Prostate gland (tissue), 2 donors: ENCODE measurements around the gene SMARCA5.

Experiments used
- CTCF ChIP-seq, 4 experiments: fragments of 200-600 bp in 2 of 4; fragments of 450-650 bp in 2 of 4; sonication (generic) in 2 of 4; IDR thresholded peaks; 1 replicate in 3 of 4; 2 replicates in 1 of 4; pipeline ENCODE4 v1.5.1; 2016 to 2019; ENCODE audit warnings: antibody characterized with exemption in 4 of 4, mild to moderate bottlenecking in 2 of 4, moderate library complexity in 2 of 4
- POLR2A ChIP-seq: fragments of 450-650 bp; IDR thresholded peaks from one replicate; pipeline ENCODE4 v1.6.1; 2016; ENCODE audit warnings: antibody characterized with exemption, mild to moderate bottlenecking
- POLR2AphosphoS5 ChIP-seq: sonication (generic); formaldehyde crosslinking; IDR thresholded peaks from one replicate; pipeline ENCODE4 v1.6.1; 2017; ENCODE audit warnings: antibody characterized with exemption

- no peak for TF ChIP-seq POLR2AphosphoS5
- no peak for TF ChIP-seq CTCF (IDR thresholded peaks at IDR 0.05)
- no peak for TF ChIP-seq POLR2A
Observed at GRCh38 chr4:143498021-143498420, 15.5 kb upstream of the SMARCA5 start.
